Spleen (tissue), 13 donors: Measurements from ENCODE around the gene OR10G6. TPM values are rescaled to one million over a fixed set of nuclear protein-coding genes. Genes with fewer than 3 reads are reported as not detected.

ENCODE experiments used
- DNase-seq: peaks from one replicate; pipeline ENCODE4 v3.0.0-alpha.2; 2020
- H3K27ac ChIP-seq, 8 donors: fragments of 200-600 bp; sonication (generic) in 7 of 8; 1 replicate in 4 of 8; 2 replicates in 4 of 8; pipeline versions ENCODE4 v1.5.0 to v1.8.0; 2016 to 2021; ENCODE audit warnings: inconsistent platforms in 4 of 8, mild to moderate bottlenecking in 4 of 8, moderate library complexity in 1 of 8
- H3K27me3 ChIP-seq, 7 donors: fragments of 200-600 bp; sonication (generic) in 6 of 7; replicated peaks in 1 of 7; 1 replicate in 4 of 7; 2 replicates in 3 of 7; pipeline versions ENCODE4 v1.5.0 to v1.8.0; 2016 to 2021; ENCODE audit warnings: inconsistent platforms in 3 of 7, mild to moderate bottlenecking in 1 of 7
- H3K36me3 ChIP-seq, 6 donors: fragments of 200-600 bp; sonication (generic) in 5 of 6; 1 replicate in 4 of 6; 2 replicates in 2 of 6; pipeline versions ENCODE4 v1.5.0 to v1.8.0; 2016 to 2021; ENCODE audit warnings: inconsistent platforms in 2 of 6
- H3K4me1 ChIP-seq, 6 donors: fragments of 200-600 bp; sonication (generic) in 5 of 6; 1 replicate in 3 of 6; 2 replicates in 3 of 6; pipeline versions ENCODE4 v1.5.0 to v1.8.0; 2016 to 2021; ENCODE audit warnings: inconsistent platforms in 3 of 6
- H3K4me3 ChIP-seq, 8 donors: fragments of 200-600 bp; sonication (generic) in 7 of 8; 1 replicate in 4 of 8; 2 replicates in 4 of 8; pipeline versions ENCODE4 v1.5.0 to v1.8.0; 2016 to 2021; ENCODE audit warnings: inconsistent platforms in 4 of 8, mild to moderate bottlenecking in 4 of 8, moderate library complexity in 2 of 8
- H3K9me3 ChIP-seq, 8 donors: fragments of 200-600 bp; sonication (generic) in 7 of 8; 1 replicate in 4 of 8; 2 replicates in 4 of 8; pipeline versions ENCODE4 v1.5.0 to v1.8.0; 2016 to 2021; ENCODE audit warnings: inconsistent platforms in 4 of 8
- POLR2A ChIP-seq, 3 donors: fragments of 450-650 bp; IDR thresholded peaks; one replicate each; pipeline ENCODE4 v1.5.1; 2017; ENCODE audit warnings: antibody characterized with exemption in 3 of 3, mild to moderate bottlenecking in 1 of 3
- POLR2AphosphoS5 ChIP-seq, 3 donors: sonication (generic); formaldehyde crosslinking; IDR thresholded peaks; one replicate each; pipeline ENCODE4 v1.5.1; 2017; ENCODE audit warnings: antibody characterized with exemption in 3 of 3
- WGBS, 5 donors: extraction: QIAGEN DNeasy Blood & Tissue Kit in 3 of 5; methylation state at CpG; one replicate each; pipeline versions ENCODE4 v1.1.5 to v1.1.7; 2013 to 2018; 5-methylcytosine and 5-hydroxymethylcytosine counted together
- intact Hi-C: fragments of 100-400 bp; cut with DNase I; formaldehyde crosslinking; loops from one replicate; pipeline ENCODE4 v1.15.0; 2023; ENCODE audit warnings: low total_unique reads
- long read RNA-seq, 2 donors: transcript quantifications; one replicate each; lab custom pipeline, GENCODE V29; 2026
- polyA plus RNA-seq, 3 donors: library from polyadenylated mRNA; stranded (reverse); fragments of 200-250 nt; gene quantifications; one replicate each; pipeline ENCODE4 v1.2.1, GENCODE V29; 2013
- total RNA-seq, 7 donors: library from RNA; depleted of rRNA in 3 of 7; stranded (reverse); fragments of >200 nt in 3 of 7; fragmentation: NEBNext Ultra II Directional in 4 of 7; extraction: Animal tissue kit (Norgen Biotek cat#: 25700) in 4 of 7; gene quantifications; one replicate each; pipeline versions ENCODE4 v1.1.0 to v1.2.1, GENCODE V29; 2016 to 2021
- TF ChIP-seq, protein P1 (sequence below), 11 experiments: fragments of 200-600 bp in 7 of 11; fragments of 450-650 bp in 4 of 11; sonication (generic) in 4 of 11; IDR thresholded peaks in 8 of 11; conservative IDR thresholded peaks in 3 of 11; 1 replicate in 7 of 11; 2 replicates in 4 of 11; pipeline versions ENCODE4 v1.4.0 to v1.8.0; 2016 to 2021; ENCODE audit warnings: antibody characterized with exemption in 11 of 11, inconsistent platforms in 4 of 11, mild to moderate bottlenecking in 1 of 11
- donor health status: healthy with polysubstance abuse.
- donor health status: DM: no; HTN: no; CAD: no; lungs with moderate emphysema.
- donor health status: DM: no; HTN: no; CAD: no.
- donor health status: Bipolar disorder and iron deficiency.
- donor health status: healthy.
- donor health status: DM: no; HTN: no; CAD: no.
- donor health status: DM: yes; HTN: yes; CAD: no.

OR10G6 gene
- total RNA-seq = not detected
- not detected for polyA plus RNA-seq
- long read RNA-seq, donor 1 = 0 reads
- long read RNA-seq, donor 2 = 0 reads

DNA sequence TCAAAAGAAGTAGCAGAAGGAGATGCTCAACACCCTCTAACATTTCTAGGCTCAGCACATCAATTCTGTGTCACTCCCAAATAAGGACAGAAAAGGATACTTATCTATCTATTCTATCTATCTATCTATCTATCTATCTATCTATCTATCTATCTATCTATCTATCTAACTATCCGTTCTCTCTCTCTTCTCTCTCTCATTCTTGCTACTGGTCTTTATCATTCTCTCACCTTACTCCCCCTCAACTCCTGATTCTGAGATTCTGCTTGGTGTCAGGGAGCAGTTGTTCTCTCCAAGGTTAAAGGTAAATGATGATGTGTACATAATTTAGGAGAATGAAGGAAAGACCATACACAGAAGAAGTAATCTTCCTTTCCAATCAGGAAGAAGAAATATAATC lies at the start of gene OR10G6:
Gene OR10G6, minus strand, starts transcription at position 43 of the 400 bp plus-strand sequence. Its CDS starts 0 bp downstream, at position 43.
- no peaks in the 10 kb centered on the region for H3K9me3 ChIP-seq
- H3K4me1 ChIP-seq = no peaks in the 10 kb centered on the region
- no peak within 1 kb of the TSS for H3K27ac ChIP-seq
- intact Hi-C loops = no loop called here
- no peaks in the 10 kb centered on the region for H3K27me3 ChIP-seq
- H3K4me3 ChIP-seq = no peak within 1 kb of the TSS
- 76 to 94% (median 82%) methylated on average over 1 of the region's 1 CpG for WGBS, 5 donors
- no peak for DNase-seq
- H3K36me3 ChIP-seq = no peaks in the 10 kb centered on the region
- TF ChIP-seq POLR2A (IDR thresholded peaks at IDR 0.05) (no peak), POLR2AphosphoS5 (IDR thresholded peaks at IDR 0.05) (no peak)
- TF ChIP-seq, protein P1, sequence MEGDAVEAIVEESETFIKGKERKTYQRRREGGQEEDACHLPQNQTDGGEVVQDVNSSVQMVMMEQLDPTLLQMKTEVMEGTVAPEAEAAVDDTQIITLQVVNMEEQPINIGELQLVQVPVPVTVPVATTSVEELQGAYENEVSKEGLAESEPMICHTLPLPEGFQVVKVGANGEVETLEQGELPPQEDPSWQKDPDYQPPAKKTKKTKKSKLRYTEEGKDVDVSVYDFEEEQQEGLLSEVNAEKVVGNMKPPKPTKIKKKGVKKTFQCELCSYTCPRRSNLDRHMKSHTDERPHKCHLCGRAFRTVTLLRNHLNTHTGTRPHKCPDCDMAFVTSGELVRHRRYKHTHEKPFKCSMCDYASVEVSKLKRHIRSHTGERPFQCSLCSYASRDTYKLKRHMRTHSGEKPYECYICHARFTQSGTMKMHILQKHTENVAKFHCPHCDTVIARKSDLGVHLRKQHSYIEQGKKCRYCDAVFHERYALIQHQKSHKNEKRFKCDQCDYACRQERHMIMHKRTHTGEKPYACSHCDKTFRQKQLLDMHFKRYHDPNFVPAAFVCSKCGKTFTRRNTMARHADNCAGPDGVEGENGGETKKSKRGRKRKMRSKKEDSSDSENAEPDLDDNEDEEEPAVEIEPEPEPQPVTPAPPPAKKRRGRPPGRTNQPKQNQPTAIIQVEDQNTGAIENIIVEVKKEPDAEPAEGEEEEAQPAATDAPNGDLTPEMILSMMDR (IDR thresholded peaks at IDR 0.05 in 8 of 11, conservative IDR thresholded peaks at IDR 0.05 in 3 of 11) = no peak

DNA sequence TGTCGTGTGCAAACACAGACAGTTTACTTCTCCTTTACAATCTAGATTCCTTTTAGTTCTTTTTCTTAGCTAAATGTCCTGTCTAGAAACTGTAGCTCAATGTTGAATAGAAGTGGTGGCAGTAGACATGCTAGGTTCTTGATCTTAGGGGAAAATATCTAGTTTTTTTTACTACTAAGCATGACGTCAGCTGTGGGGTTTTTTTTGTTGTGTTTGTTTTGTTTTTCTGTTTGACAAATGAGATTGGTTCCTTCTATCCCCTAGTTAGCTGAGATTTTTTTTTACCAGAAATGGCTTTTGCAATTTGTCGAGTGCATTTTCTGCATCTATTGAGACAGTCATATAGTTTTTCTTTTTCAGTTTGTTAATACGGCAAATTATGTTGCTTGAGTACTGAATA lies 48.5 kb upstream of the OR10G6 start:
- TF ChIP-seq POLR2AphosphoS5 (IDR thresholded peaks at IDR 0.05) (no peak), POLR2A (IDR thresholded peaks at IDR 0.05) (no peak)
- TF ChIP-seq, protein P1 (IDR thresholded peaks at IDR 0.05 in 8 of 11, conservative IDR thresholded peaks at IDR 0.05 in 3 of 11) = no peak
- no peak for DNase-seq
- Histone ChIP-seq H3K9me3 (no peaks in the 10 kb centered on the region), H3K4me3 (no peak overlapping the region), H3K27me3 (no peaks in the 10 kb centered on the region), H3K27ac (no peak overlapping the region), H3K4me1 (no peaks in the 10 kb centered on the region), H3K36me3 (no peaks in the 10 kb centered on the region)
- intact Hi-C loops = no loop called here
- 79 to 88% (median 80%) methylated on average over 4 of the region's 4 CpGs for WGBS, 5 donors

GRCh38 chr11:124041254-124041653 lies 46.3 kb upstream of the OR10G6 start, which contains the start of gene OR10G7:
Gene OR10G7, minus strand, starts transcription at chr11:124041325. Its CDS starts 2,324 bp downstream, at chr11:124039001.
- intact Hi-C loops = no loop called here
- Histone ChIP-seq H3K36me3 (no peaks in the 10 kb centered on the region), H3K4me1 (no peaks in the 10 kb centered on the region), H3K4me3 (no peak within 1 kb of the TSS), H3K27ac (no peak within 1 kb of the TSS), H3K27me3 (no peaks in the 10 kb centered on the region), H3K9me3 (no peaks in the 10 kb centered on the region)
- no peak for DNase-seq
- WGBS, 5 donors = 5 to 28% (median 12%) methylated on average over 1 of the region's 1 CpG
- TF ChIP-seq, protein P1 (IDR thresholded peaks at IDR 0.05 in 8 of 11, conservative IDR thresholded peaks at IDR 0.05 in 3 of 11) = no peak
- TF ChIP-seq POLR2A (IDR thresholded peaks at IDR 0.05) (no peak), POLR2AphosphoS5 (IDR thresholded peaks at IDR 0.05) (no peak)

DNA sequence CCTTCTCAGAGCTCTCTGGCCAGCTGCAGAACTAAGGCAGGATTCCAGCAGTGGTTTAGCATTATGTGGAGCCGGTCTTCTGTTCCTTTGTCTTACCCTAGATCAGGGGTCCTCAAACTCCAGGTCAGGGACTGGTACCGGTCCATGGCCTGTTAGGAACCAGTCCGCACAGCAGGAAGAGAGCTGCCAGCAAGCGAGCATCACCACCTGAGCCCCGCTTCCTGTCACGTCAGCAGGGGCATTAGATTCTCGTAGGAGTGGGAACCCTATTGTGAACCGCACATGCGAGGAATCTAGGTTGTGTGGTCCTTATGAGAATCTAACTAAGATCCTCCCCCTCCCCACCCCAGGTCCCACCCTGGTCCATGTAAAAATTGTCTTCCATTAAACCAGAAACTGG lies 44.6 kb upstream of the OR10G6 start:
- Histone ChIP-seq H3K36me3 (no peaks in the 10 kb centered on the region), H3K27ac (no peak overlapping the region), H3K9me3 (no peaks in the 10 kb centered on the region), H3K4me1 (no peaks in the 10 kb centered on the region), H3K27me3 (no peaks in the 10 kb centered on the region), H3K4me3 (no peak overlapping the region)
- intact Hi-C loops = no loop called here
- WGBS, 5 donors = 73 to 86% (median 81%) methylated on average over 8 to 9 of the region's 9 CpGs
- DNase-seq = no peak
- TF ChIP-seq POLR2AphosphoS5 (IDR thresholded peaks at IDR 0.05) (no peak), POLR2A (IDR thresholded peaks at IDR 0.05) (no peak)
- TF ChIP-seq, protein P1 (IDR thresholded peaks at IDR 0.05 in 8 of 11, conservative IDR thresholded peaks at IDR 0.05 in 3 of 11) = no peak
